ENCODE measurements around the gene ALDH3A1.

ALDH3A1 gene

GRCh38 chr17:19702217-19702641, 45.9 kb downstream of the ALDH3A1 start:
- no peak for DNase-seq
